HG03558 (cell line): ENCODE data around the gene ABCA7.

ENCODE experiments used
- ATAC-seq: cut with Tn5 transposase; IDR thresholded peaks from one replicate; pipeline ENCODE4 v1.9.1; 2021; ENCODE audit warnings: moderate number of reproducible peaks; ENCODE audit not compliant: unreplicated experiment; ENCODE audit errors: extremely low read depth

Gene ABCA7

GRCh38 chr19:1053176-1054101, 13.5 kb downstream of the ABCA7 start:
- ATAC-seq = no peak

GRCh38 chr19:1054102-1055027, 14.5 kb downstream of the ABCA7 start:
- no peak for ATAC-seq

GRCh38 chr19:1055028-1055425, 15.1 kb downstream of the ABCA7 start:
- ATAC-seq = no peak

GRCh38 chr19:1055886-1056620, 16.1 kb downstream of the ABCA7 start:
- no peak for ATAC-seq

GRCh38 chr19:1057176-1057855, 17.4 kb downstream of the ABCA7 start:
- ATAC-seq = no peak

GRCh38 chr19:1058112-1058511, 18.2 kb downstream of the ABCA7 start:
- ATAC-seq = no peak

- no peak for ATAC-seq
These were observed 20.8 kb downstream of the ABCA7 start for GRCh38 chr19:1060689-1061088.

- no peak for ATAC-seq
These were observed 22.1 kb downstream of the ABCA7 start for GRCh38 chr19:1061987-1062386.

GRCh38 chr19:1062387-1063029, 22.6 kb downstream of the ABCA7 start:
- no peak for ATAC-seq

- no peak for ATAC-seq
These were observed 23.4 kb downstream of the ABCA7 start for GRCh38 chr19:1063030-1063908.

GRCh38 chr19:1063909-1064660, 24.2 kb downstream of the ABCA7 start:
- ATAC-seq = no peak

- no peak for ATAC-seq
These were observed 25.0 kb downstream of the ABCA7 start for GRCh38 chr19:1064661-1065605.

GRCh38 chr19:1065606-1066109, 25.8 kb downstream of the ABCA7 start:
- ATAC-seq = no peak

GRCh38 chr19:1066251-1066747, 26.4 kb downstream of the ABCA7 start:
- no peak for ATAC-seq

GRCh38 chr19:1066748-1067340, 26.9 kb downstream of the ABCA7 start, which contains the start of gene ARHGAP45:
Gene ARHGAP45 (plus strand): TSS chr19:1067167. CDS start chr19:1067406, 239 bp downstream.
- no peak for ATAC-seq
